DOHH2 (cell line): Measurements from ENCODE around the gene SPN.

Experiments
- H3F3A ChIP-seq: fragments of 200-600 bp; sonication (generic), shearing (Covaris generic); 2 replicates; pipeline ENCODE4 v1.6.0; 2016; ENCODE audit warnings: antibody characterized with exemption, mild to moderate bottlenecking; ENCODE audit not compliant: control insufficient read depth, insufficient read depth
- H3K27ac ChIP-seq: fragments of 200-600 bp; sonication (generic); 2 replicates; pipeline ENCODE4 v1.5.1; 2014; ENCODE audit warnings: low read depth, mild to moderate bottlenecking, low read length, moderate library complexity
- H3K27me3 ChIP-seq: fragments of 200-600 bp; sonication (generic); 2 replicates; pipeline ENCODE4 v1.6.1; 2014; ENCODE audit warnings: mild to moderate bottlenecking, low read length, mixed read lengths; ENCODE audit not compliant: control insufficient read depth
- H3K36me3 ChIP-seq: fragments of 200-600 bp; sonication (generic); 2 replicates; pipeline ENCODE4 v1.6.1; 2014; ENCODE audit warnings: mild to moderate bottlenecking, low read length, moderate library complexity, mixed read lengths; ENCODE audit not compliant: control insufficient read depth
- H3K4me1 ChIP-seq: fragments of 200-600 bp; sonication (generic); 2 replicates; pipeline ENCODE4 v1.6.1; 2014; ENCODE audit warnings: mild to moderate bottlenecking, low read length, mixed read lengths; ENCODE audit not compliant: control insufficient read depth
- H3K4me2 ChIP-seq: fragments of 200-600 bp; sonication (generic); 2 replicates; pipeline ENCODE4 v1.6.0; 2014; ENCODE audit warnings: mild to moderate bottlenecking, low read length, moderate library complexity
- H3K4me3 ChIP-seq: fragments of 200-600 bp; sonication (generic); 2 replicates; pipeline ENCODE4 v1.5.1; 2014; ENCODE audit warnings: mild to moderate bottlenecking, low read length, mixed read lengths
- H3K79me2 ChIP-seq: fragments of 200-600 bp; sonication (generic); 2 replicates; pipeline ENCODE4 v1.6.1; 2014; ENCODE audit warnings: mild to moderate bottlenecking, low read length, mixed read lengths; ENCODE audit not compliant: control insufficient read depth
- H3K9me2 ChIP-seq: fragments of 200-600 bp; sonication (generic); replicated peaks from 2 replicates; pipeline ENCODE4 v1.6.1; 2014; ENCODE audit warnings: mild to moderate bottlenecking, low read length, mixed read lengths; ENCODE audit not compliant: control insufficient read depth
- H3K9me3 ChIP-seq: fragments of 200-600 bp; sonication (generic); 2 replicates; pipeline ENCODE4 v1.6.1; 2014; ENCODE audit warnings: antibody characterized with exemption, low read length, mixed read lengths; ENCODE audit not compliant: control insufficient read depth, insufficient read depth
- H4K20me1 ChIP-seq: fragments of 200-600 bp; sonication (generic); 2 replicates; pipeline ENCODE4 v1.6.0; 2014; ENCODE audit warnings: low read depth, mild to moderate bottlenecking, antibody characterized with exemption, low read length, moderate library complexity; ENCODE audit not compliant: control insufficient read depth, insufficient read depth
- EZH2phosphoT487 ChIP-seq: fragments of 200-600 bp; sonication (generic); IDR thresholded peaks from 2 replicates; pipeline ENCODE4 v1.6.1; 2017; ENCODE audit warnings: borderline replicate concordance, mild to moderate bottlenecking, antibody characterized with exemption, low read length, moderate library complexity, mixed read lengths
- TF ChIP-seq, protein P1 (sequence below): fragments of 200-600 bp; sonication (generic); IDR thresholded peaks from one replicate; pipeline ENCODE4 v1.5.1; 2014; ENCODE audit warnings: antibody characterized with exemption, mild to moderate bottlenecking, low read depth, low read length; ENCODE audit not compliant: poor library complexity, severe bottlenecking

Gene SPN

DNA sequence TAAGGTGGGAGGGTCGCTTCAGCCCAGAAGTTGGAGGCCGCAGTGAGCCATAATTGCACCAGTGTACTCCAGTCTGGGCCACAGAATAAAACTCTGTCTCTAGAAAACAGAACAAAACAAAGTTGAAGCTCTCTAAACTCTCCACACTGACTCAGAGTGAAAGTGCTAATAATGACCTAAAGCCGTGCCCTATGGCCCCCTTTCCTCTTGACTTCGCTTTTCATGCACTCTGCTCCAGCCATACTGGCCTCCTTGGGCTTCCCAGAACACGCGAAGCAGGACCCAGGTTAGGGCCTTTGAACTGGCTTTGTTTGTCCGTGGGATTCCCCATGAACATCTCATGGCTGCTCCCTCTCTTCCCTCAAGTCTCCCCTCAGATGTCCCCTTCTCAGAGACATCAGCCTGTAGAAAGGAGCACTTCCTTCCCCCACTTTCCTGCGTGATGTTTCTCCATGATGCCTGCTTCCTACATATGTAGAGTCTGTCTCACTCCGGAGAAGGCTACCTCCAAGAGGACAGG is 18.6 kb upstream of the SPN start:
- Histone ChIP-seq H3K4me1 (peaks cover 32% of the 10 kb centered on the region), H3K27me3 (no peaks in the 10 kb centered on the region), H3F3A (no peaks in the 10 kb centered on the region), H3K4me3 (no peak overlapping the region), H3K4me2 (no peak overlapping the region), H3K27ac (no peak overlapping the region), H3K36me3 (no peaks in the 10 kb centered on the region), H3K79me2 (no peaks in the 10 kb centered on the region), H3K9me2 (no peaks in the 10 kb centered on the region), H4K20me1 (no peaks in the 10 kb centered on the region), H3K9me3 (no peaks in the 10 kb centered on the region)
- no peak for TF ChIP-seq EZH2phosphoT487
- TF ChIP-seq, protein P1, sequence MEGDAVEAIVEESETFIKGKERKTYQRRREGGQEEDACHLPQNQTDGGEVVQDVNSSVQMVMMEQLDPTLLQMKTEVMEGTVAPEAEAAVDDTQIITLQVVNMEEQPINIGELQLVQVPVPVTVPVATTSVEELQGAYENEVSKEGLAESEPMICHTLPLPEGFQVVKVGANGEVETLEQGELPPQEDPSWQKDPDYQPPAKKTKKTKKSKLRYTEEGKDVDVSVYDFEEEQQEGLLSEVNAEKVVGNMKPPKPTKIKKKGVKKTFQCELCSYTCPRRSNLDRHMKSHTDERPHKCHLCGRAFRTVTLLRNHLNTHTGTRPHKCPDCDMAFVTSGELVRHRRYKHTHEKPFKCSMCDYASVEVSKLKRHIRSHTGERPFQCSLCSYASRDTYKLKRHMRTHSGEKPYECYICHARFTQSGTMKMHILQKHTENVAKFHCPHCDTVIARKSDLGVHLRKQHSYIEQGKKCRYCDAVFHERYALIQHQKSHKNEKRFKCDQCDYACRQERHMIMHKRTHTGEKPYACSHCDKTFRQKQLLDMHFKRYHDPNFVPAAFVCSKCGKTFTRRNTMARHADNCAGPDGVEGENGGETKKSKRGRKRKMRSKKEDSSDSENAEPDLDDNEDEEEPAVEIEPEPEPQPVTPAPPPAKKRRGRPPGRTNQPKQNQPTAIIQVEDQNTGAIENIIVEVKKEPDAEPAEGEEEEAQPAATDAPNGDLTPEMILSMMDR, result no peak

DNA sequence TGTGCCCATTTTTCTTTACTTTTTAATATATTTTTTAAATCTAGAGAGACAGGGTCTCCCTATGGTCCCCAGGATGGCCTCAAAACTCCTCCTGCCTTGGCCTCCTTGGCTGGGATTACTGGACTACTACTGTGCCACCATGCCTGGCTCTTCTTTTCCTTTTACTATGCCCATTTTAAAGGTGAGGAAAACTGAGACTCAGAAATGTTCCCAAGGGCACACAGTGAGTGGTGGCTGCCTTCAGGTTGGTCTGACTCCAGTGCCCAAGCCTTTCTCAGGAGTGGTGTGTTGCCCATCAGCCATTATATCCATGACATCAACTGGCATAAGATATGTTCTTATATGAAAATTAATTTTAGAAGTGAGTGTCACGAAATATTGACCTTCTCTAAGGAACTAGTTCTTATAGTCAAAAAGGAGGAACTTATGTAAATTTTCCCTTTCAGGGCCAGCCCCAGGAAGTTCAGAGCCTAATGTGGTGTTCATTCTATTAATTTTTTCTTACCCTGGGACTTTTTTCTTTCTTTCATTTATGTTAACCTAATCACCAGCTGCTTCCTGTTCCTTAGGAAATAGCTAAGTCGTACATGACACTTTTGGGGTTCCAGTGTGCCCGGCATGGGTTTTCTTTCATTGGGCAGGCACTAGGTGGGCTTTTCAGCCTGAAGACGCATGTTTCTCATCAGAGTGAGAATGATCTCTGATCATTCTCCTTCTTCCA is 17.9 kb upstream of the SPN start:
- Histone ChIP-seq H4K20me1 (no peaks in the 10 kb centered on the region), H3K27me3 (no peaks in the 10 kb centered on the region), H3K36me3 (no peaks in the 10 kb centered on the region), H3K4me3 (peak overlapping the region; percentile 21; the same call in 1 of the 2 replicates), H3K27ac (no peak overlapping the region), H3F3A (no peaks in the 10 kb centered on the region), H3K4me2 (peak overlapping the region; percentile 40), H3K4me1 (peaks cover 39% of the 10 kb centered on the region), H3K9me2 (no peaks in the 10 kb centered on the region), H3K79me2 (no peaks in the 10 kb centered on the region), H3K9me3 (no peaks in the 10 kb centered on the region)
- no peak for TF ChIP-seq EZH2phosphoT487
- TF ChIP-seq, protein P1, result no peak

DNA sequence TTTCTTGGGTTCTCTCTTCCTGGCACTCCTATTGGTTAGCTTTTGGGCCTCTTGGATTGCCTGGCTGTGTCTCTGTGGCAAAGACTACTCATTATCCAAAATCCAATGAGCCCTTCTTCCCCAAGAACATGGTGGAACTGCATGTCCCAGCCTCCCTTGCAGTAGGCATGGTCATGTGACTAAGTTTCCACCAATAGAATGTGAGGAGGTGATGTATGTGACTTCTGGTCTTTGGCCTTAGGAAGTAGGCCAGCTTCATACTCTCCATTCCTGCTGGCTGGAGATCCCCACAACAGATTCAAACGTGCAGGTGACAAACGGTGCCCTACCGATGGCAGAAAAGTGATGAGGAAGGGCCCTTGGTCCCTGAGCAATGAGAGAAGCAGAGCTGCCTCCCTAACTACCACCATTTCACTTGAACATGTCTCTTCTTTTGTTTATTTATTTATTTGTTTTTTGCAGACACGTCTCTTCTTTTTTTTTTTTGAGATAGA is 17.3 kb upstream of the SPN start:
- peak overlapping the region; percentile 21; the same call in 1 of the 2 replicates for H3K4me3 ChIP-seq

More for the DNA sequence above, 17.3 kb upstream of the SPN start:
- H3K79me2 ChIP-seq, result no peaks in the 10 kb centered on the region
- no peaks in the 10 kb centered on the region for H3K27me3 ChIP-seq
- no peaks in the 10 kb centered on the region for H4K20me1 ChIP-seq
- peaks cover 39% of the 10 kb centered on the region for H3K4me1 ChIP-seq
- no peaks in the 10 kb centered on the region for H3K9me2 ChIP-seq
- H3K36me3 ChIP-seq, result no peaks in the 10 kb centered on the region
- H3K9me3 ChIP-seq, result no peaks in the 10 kb centered on the region
- peak overlapping the region; percentile 40 for H3K4me2 ChIP-seq
- no peak overlapping the region for H3K27ac ChIP-seq
- no peaks in the 10 kb centered on the region for H3F3A ChIP-seq
- TF ChIP-seq EZH2phosphoT487, result no peak
- TF ChIP-seq, protein P1, result no peak
